GM21381 (cell line): Measurements from ENCODE around the gene FGF18.

Experiments used
- ATAC-seq: cut with Tn5 transposase; IDR thresholded peaks from one replicate; pipeline ENCODE4 v1.9.1; 2021; ENCODE audit warnings: mild to moderate bottlenecking, moderate library complexity; ENCODE audit not compliant: unreplicated experiment

Gene FGF18

GRCh38 chr5:171438738-171439137 lies 19.3 kb downstream of the FGF18 start:
- no peak for ATAC-seq

GRCh38 chr5:171441246-171441791 lies 21.9 kb downstream of the FGF18 start:
- ATAC-seq, result no peak

- ATAC-seq, result no peak
These were observed 23.0 kb downstream of the FGF18 start for GRCh38 chr5:171442287-171443042.

GRCh38 chr5:171444582-171444981 lies 25.1 kb downstream of the FGF18 start:
- ATAC-seq, result no peak

GRCh38 chr5:171445644-171446516 lies 26.4 kb downstream of the FGF18 start:
- ATAC-seq, result no peak

GRCh38 chr5:171447226-171447625 lies 27.8 kb downstream of the FGF18 start:
- no peak for ATAC-seq

GRCh38 chr5:171449426-171449825 lies 30.0 kb downstream of the FGF18 start:
- ATAC-seq, result no peak

GRCh38 chr5:171450423-171451331 lies 31.2 kb downstream of the FGF18 start:
- no peak for ATAC-seq

- ATAC-seq, result no peak
These were observed 32.0 kb downstream of the FGF18 start for GRCh38 chr5:171451421-171451820.

- ATAC-seq, result no peak
These were observed 33.7 kb downstream of the FGF18 start for GRCh38 chr5:171453056-171453725.

- ATAC-seq, result no peak
These were observed 34.5 kb downstream of the FGF18 start for GRCh38 chr5:171453988-171454387.

GRCh38 chr5:171454549-171454948 lies 35.1 kb downstream of the FGF18 start:
- no peak for ATAC-seq

- ATAC-seq, result no peak
These were observed 36.1 kb downstream of the FGF18 start for GRCh38 chr5:171455522-171455921.

- ATAC-seq, result no peak
These were observed 37.9 kb downstream of the FGF18 start for GRCh38 chr5:171457208-171457981.

- no peak for ATAC-seq
These were observed 40.4 kb downstream of the FGF18 start for GRCh38 chr5:171459839-171460238.

- ATAC-seq, result no peak
These were observed 42.9 kb downstream of the FGF18 start for GRCh38 chr5:171462136-171462927.

- ATAC-seq, result no peak
These were observed 43.7 kb downstream of the FGF18 start for GRCh38 chr5:171462928-171463861.

- ATAC-seq, result no peak
These were observed 44.4 kb downstream of the FGF18 start for GRCh38 chr5:171463862-171464229.
